Osteoblast (primary cell): ENCODE data around the gene NGEF. TPM values are rescaled to one million over a fixed set of nuclear protein-coding genes. Genes with fewer than 3 reads are reported as not detected.

Experiments used
- DNase-seq: peaks from one replicate; pipeline ENCODE4 v3.0.0; 2011; ENCODE audit warnings: low spot score, mixed read lengths; ENCODE audit not compliant: insufficient read length; ENCODE audit errors: missing footprints
- H2AFZ ChIP-seq: 2 replicates; pipeline ENCODE4 v1.6.0; 2011; ENCODE audit warnings: mild to moderate bottlenecking, low read length
- H3K27ac ChIP-seq: 2 replicates; pipeline ENCODE4 v1.5.1; 2011; ENCODE audit warnings: mild to moderate bottlenecking, low read depth, low read length, moderate library complexity
- H3K27me3 ChIP-seq: 2 replicates; pipeline ENCODE4 v1.6.0; 2012; ENCODE audit warnings: mild to moderate bottlenecking, control low read depth, inconsistent platforms, low read length, moderate library complexity; ENCODE audit not compliant: insufficient read depth
- H3K36me3 ChIP-seq: 2 replicates; pipeline ENCODE4 v1.5.1; 2011; ENCODE audit warnings: mild to moderate bottlenecking, low read length, control low read depth, moderate library complexity; ENCODE audit not compliant: insufficient read depth
- H3K4me1 ChIP-seq: 2 replicates; pipeline ENCODE4 v1.5.1; 2011; ENCODE audit warnings: mild to moderate bottlenecking, low read length, control low read depth, moderate library complexity; ENCODE audit not compliant: insufficient read depth
- H3K4me2 ChIP-seq: 2 replicates; pipeline ENCODE4 v1.6.0; 2011; ENCODE audit warnings: mild to moderate bottlenecking, low read length; ENCODE audit not compliant: insufficient read depth
- H3K4me3 ChIP-seq: fragments of 200-600 bp; sonication (generic); 3 replicates; pipeline ENCODE4 v1.5.1; 2012; ENCODE audit warnings: mild to moderate bottlenecking, low read length, inconsistent platforms; ENCODE audit not compliant: insufficient read depth
- H3K79me2 ChIP-seq: 2 replicates; pipeline ENCODE4 v1.6.0; 2012; ENCODE audit warnings: mild to moderate bottlenecking, low read length, control low read depth, inconsistent platforms; ENCODE audit not compliant: insufficient read depth
- H3K9me3 ChIP-seq: 2 replicates; pipeline ENCODE4 v1.5.1; 2011; ENCODE audit warnings: low read depth, low read length, control low read depth
- H4K20me1 ChIP-seq: 2 replicates; pipeline ENCODE4 v1.6.0; 2012; ENCODE audit warnings: mild to moderate bottlenecking, low read length, control low read depth; ENCODE audit not compliant: insufficient read depth
- CTCF ChIP-seq: IDR thresholded peaks from 2 replicates; pipeline ENCODE4 v1.5.1; 2011; ENCODE audit warnings: mild to moderate bottlenecking, low read depth, low read length, moderate library complexity; ENCODE audit errors: extremely low read depth
- total RNA-seq: library from RNA; depleted of rRNA; stranded (reverse); fragments of >200 nt; gene quantifications from 2 replicates; pipeline ENCODE4 v1.2.3, GENCODE V29; 2012

NGEF gene
- total RNA-seq, 1 donor: not detected

GRCh38 chr2:232874677-232875223 lies 138.3 kb downstream of the NGEF start:
- Histone ChIP-seq H3K4me2 (no peak overlapping the region), H3K4me1 (no peaks in the 10 kb centered on the region), H3K27me3 (peaks cover 6% of the 10 kb centered on the region), H3K36me3 (no peaks in the 10 kb centered on the region), H3K4me3 (no peak overlapping the region), H4K20me1 (no peaks in the 10 kb centered on the region), H3K79me2 (no peaks in the 10 kb centered on the region), H2AFZ (no peak overlapping the region), H3K27ac (no peak overlapping the region), H3K9me3 (no peaks in the 10 kb centered on the region)
- peak; percentile 66 for DNase-seq
- TF ChIP-seq CTCF: no peak

GRCh38 chr2:232873909-232874641 lies 139.0 kb downstream of the NGEF start:
- Histone ChIP-seq H3K4me2 (no peak overlapping the region), H4K20me1 (no peaks in the 10 kb centered on the region), H3K79me2 (no peaks in the 10 kb centered on the region), H3K9me3 (no peaks in the 10 kb centered on the region), H3K36me3 (no peaks in the 10 kb centered on the region), H3K4me3 (no peak overlapping the region), H2AFZ (no peak overlapping the region), H3K27me3 (peaks cover 6% of the 10 kb centered on the region), H3K27ac (no peak overlapping the region), H3K4me1 (no peaks in the 10 kb centered on the region)
- DNase-seq: peak; percentile 84
- no peak for TF ChIP-seq CTCF

GRCh38 chr2:232873292-232873908 lies 139.7 kb downstream of the NGEF start:
- H3K4me1 ChIP-seq: no peaks in the 10 kb centered on the region
- peaks cover 6% of the 10 kb centered on the region for H3K27me3 ChIP-seq
- no peak overlapping the region for H3K4me3 ChIP-seq
- no peaks in the 10 kb centered on the region for H3K79me2 ChIP-seq
- no peak overlapping the region for H2AFZ ChIP-seq
- peak; percentile 65 for DNase-seq
- H3K27ac ChIP-seq: no peak overlapping the region
- H4K20me1 ChIP-seq: no peaks in the 10 kb centered on the region
- H3K36me3 ChIP-seq: no peaks in the 10 kb centered on the region
- no peak overlapping the region for H3K4me2 ChIP-seq
- H3K9me3 ChIP-seq: no peaks in the 10 kb centered on the region
- no peak for TF ChIP-seq CTCF

GRCh38 chr2:232872826-232873225 lies 140.2 kb downstream of the NGEF start:
- Histone ChIP-seq H4K20me1 (no peaks in the 10 kb centered on the region), H3K27ac (no peak overlapping the region), H2AFZ (no peak overlapping the region), H3K4me2 (no peak overlapping the region), H3K27me3 (peaks cover 6% of the 10 kb centered on the region), H3K79me2 (no peaks in the 10 kb centered on the region), H3K9me3 (no peaks in the 10 kb centered on the region), H3K36me3 (no peaks in the 10 kb centered on the region), H3K4me3 (no peak overlapping the region), H3K4me1 (no peaks in the 10 kb centered on the region)
- peak; percentile 82 for DNase-seq
- no peak for TF ChIP-seq CTCF
